GM21717 (cell line): ENCODE measurements around the gene PITPNM1.
"Not testable (repeated sequence)": the region's sequence is repeated elsewhere in the genome, so short reads cannot be mapped to it uniquely, and the experiment has no call there.

Experiments
- ATAC-seq: cut with Tn5 transposase; IDR thresholded peaks from one replicate; pipeline ENCODE4 v1.9.1; 2021; ENCODE audit warnings: mild to moderate bottlenecking, moderate library complexity; ENCODE audit not compliant: unreplicated experiment

The PITPNM1 gene

DNA sequence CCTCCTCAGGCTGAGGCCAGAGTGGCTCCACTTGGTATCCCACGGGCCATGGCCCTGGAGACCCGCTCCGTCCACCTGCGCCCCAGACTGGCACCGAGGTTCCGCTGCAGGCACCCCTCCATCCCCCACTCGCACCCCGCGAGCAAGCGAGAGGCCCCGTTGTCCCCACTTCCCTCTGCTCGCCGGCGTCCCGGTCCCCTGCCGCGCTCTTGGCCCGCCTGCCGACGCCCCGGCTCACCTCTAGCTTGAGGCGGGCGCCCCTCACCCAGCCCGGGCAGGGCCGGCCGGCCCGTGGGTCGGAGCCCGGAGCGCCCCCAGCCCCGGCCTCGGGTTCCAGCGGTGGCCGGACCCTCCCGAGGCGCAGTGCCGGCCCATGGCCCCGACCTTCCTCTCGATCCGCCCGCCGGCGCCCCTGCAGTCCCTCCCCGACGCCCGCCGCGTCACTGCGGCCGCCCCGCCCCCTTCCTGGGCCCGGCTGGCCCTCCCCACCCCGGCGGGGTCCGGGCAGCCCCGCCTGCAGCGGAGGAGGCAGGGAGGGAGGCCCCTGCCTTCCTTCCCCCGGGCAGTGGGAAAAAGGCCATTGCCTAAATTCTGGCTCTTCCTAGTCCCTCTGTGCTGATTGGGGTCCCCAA lies at the start of gene PITPNM1:
Gene PITPNM1 (minus strand): TSS at position 414 of the 632 bp plus-strand sequence. CDS start 1,183 bp downstream, outside the sequence.
- no peak for ATAC-seq

DNA sequence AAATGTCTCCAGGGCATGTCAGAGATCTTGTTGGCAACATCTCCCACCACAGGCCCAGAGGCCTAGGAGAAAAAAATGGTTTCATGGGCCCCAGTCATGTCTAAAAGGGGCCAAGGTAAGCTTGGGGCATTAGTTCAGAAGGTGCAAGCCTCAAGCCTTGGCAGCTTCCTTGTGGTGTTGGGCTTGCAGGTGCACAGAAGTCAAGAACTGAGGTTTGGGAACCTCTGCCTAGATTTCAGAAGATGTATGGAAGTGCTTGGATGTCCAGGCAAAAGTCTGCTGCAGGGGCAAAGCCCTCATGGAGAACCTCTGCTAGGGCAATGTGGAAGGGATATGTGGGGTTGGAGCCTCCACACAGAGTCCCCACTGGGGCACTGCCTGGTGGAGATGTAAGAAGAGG lies 46.5 kb upstream of the PITPNM1 start:
- not testable (repeated sequence) for ATAC-seq

DNA sequence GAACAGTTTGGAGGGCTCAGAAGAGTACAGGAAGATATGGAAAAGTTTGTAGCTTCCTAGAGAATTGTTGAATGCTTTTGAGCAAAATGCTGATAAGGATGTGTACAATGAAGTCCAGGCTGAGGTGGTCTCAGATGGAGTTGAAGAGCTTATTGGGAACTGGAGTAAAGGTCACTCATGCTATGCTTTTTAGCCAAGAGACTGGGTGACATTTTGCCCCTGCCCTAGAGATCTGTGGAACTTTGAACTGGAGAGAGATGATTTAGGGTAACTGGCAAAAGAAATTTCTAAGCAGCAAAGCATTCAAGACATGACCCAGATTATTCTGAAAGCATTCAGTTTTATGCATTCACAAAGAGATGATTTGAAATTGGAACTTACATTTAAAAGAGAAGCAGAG lies 46.0 kb upstream of the PITPNM1 start:
- ATAC-seq: no peak

DNA sequence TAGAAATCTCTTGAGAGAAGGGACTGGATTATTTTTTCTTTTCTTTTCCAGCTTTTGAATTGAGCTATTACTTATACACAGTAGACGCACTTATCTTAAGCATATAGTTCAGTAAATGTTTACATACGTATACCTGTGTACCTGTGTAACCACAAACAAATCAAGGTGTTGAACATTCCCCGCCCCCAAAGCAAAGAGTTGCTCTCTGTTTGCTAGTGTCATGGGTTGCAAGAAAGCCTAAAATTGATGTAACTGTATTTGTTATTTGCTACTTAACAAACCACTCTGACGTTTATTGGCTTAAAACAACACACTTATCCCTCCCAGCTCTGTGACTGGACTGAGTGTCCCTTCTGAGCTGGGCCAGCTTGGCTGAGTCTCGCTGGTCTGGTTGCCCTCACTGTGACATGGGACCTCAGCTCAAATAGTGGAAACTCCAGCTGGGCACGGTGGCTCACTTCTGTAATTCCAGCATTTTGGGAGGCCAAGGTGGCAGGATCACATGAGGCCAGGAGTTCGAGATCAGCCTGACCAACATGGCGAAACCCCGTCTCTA lies 43.5 kb upstream of the PITPNM1 start:
- no peak for ATAC-seq

DNA sequence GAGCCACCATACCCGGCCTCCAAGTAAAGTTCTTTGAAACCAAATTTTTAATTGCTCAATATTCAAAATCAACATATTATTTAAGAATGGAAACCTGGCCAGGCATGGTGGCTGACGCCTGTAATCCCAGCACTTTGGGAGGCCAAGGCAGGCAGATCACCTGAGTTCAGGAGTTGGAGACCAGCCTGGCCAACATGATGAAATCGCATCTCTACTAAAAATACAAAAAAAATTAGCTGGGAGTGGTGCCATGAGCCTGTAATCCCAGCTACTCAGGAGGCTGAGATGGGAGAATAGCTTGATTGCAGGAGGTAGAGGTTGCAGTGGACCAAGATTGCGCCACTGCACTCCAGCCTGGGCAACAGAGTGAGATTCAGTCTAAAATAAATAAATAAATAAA lies 42.9 kb upstream of the PITPNM1 start:
- not testable (repeated sequence) for ATAC-seq

DNA sequence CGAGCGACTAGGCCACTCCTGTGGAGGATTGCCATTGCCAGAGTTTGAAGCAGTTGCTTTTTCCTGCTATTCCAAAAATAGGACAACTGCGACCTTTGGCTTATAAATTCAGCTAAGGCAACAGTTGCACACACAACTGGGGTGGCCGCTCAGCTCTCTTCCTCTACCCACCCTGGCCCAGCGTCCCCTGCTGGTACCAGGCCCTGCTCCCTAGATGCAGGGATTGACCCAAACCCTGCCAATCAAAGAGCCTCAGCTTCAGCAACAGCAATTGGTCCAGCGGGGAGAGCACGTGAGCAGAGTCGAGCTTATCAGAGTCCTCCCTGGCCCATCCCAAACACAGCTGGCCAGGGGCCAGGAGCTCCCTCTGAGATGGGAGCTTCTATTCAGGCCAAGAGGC lies 40.1 kb upstream of the PITPNM1 start:
- no peak for ATAC-seq

DNA sequence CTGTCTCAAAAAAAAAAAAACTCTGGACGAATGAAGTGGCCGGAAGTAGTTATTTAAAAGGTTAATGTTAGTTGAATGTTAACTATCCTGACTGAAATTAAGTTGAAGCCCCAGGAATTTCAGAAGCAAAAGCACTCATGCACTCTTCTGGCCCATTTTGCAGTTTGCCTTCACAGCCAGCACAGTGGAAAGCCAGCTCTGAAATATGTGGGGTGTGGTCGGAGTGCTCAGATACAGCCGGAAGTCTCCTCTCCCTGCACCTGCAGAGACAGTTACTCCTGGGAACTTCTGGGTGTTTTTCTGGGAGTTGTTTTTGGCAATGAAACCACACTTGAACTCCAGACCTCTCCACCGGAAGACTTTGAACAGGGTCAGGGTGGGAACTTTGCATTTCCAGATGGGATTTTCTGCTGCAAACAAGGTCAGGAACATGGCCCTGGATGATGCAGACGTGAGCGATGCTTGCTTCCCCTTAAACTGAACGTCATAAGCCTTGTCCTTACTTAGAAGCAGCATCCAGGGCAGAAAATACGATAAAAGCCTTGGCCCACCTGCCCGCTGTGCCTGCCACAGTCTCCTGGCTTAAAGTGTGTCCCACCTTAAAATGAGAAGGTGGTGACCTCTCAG lies 39.6 kb upstream of the PITPNM1 start:
- ATAC-seq: no peak

DNA sequence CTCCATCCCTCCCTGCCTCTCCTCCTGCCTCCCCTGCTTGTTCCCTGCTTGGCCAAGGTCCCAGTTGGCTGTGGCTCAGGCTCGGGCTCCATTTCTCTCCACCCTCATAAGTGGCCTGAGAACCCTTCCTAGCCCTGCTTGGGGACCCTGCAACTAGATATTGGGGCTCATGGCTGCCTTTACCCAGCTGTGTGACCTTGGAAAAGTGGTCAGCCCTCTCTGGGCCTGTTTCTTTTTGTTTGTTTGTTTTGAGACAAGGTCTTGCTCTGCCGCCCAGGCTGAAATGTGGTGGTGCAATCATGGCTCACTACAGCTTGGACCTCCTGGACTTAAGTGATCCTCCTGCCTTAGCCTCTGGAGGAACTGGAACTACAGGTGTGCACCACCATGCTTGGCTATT lies 38.4 kb upstream of the PITPNM1 start:
- ATAC-seq: no peak

DNA sequence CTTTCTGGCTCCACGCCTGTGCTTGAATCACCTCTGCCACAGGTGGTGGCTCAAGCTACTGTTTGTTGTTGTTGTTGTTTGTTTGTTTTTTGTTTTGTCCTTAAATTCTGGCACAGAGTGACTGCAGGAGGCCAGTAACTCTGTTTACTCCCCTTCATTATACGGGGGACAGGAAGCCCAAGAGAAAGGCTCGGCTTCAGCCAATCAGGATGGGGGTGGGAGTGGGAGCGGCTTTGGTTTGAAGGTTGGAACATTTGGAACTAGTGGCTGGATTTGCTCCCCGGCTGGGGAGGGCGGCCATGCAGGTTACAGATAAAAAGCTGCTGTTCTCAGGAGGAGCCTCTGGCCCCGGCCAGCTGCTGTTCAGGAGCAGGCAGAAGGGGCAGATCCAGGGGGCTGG lies 37.8 kb upstream of the PITPNM1 start:
- no peak for ATAC-seq

DNA sequence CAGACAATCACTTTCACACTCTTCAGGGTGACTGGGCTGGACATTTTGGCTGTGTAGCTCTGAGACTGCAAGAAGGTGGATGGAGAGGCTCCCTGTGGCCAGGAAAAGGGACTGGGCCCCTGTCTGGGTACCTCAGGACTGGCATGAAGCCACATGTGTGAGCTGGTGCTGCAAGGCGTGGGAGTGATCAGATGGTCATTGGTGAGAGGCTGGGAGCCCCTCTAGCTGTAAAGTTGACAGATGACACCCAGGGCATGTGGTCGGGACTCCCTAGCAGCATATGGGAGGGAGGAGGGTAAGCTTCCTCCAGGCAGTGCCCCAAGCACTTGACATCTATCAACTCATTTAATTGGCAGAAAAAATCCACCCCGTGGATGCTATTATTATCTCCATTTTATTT lies 37.0 kb upstream of the PITPNM1 start:
- no peak for ATAC-seq

DNA sequence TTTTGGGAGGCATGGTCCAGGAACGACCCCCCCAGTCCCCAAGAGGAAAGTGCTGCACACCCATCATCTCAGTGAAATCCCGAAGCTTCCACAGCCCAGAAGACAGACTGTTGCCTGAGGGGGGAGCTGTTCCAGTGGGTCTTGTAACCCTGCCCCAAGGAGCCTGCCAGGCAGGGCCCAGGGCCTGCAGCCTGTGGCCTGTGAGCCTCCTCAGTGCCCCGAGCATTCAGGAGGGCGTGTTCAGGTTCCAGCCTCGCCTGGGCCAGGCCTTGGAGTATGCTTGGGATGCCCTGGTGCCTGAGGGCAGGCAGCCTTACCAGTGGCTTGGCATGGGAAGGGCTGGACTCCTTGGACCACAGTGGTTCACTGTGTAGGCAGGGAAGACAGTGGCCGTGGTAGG lies 36.0 kb upstream of the PITPNM1 start:
- ATAC-seq: no peak

DNA sequence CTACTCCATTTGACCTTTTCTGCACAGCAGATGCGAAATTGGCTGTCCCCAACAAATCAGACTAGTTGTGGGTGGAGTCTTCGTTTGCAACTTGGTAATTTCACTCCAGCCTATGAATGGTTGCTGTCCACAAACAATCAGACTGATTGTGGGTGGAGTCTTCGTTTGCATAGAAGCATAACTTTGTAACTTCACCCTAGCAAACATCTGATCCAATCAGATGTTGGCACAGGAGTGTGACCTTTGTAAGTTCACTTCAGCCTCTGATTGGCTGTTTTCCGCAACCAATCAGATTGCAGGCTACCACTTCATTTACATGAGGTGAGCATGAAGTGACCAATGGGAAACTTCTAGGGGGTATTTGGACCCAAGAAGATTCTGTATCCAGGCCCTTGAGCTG lies 34.4 kb upstream of the PITPNM1 start:
- ATAC-seq: no peak

DNA sequence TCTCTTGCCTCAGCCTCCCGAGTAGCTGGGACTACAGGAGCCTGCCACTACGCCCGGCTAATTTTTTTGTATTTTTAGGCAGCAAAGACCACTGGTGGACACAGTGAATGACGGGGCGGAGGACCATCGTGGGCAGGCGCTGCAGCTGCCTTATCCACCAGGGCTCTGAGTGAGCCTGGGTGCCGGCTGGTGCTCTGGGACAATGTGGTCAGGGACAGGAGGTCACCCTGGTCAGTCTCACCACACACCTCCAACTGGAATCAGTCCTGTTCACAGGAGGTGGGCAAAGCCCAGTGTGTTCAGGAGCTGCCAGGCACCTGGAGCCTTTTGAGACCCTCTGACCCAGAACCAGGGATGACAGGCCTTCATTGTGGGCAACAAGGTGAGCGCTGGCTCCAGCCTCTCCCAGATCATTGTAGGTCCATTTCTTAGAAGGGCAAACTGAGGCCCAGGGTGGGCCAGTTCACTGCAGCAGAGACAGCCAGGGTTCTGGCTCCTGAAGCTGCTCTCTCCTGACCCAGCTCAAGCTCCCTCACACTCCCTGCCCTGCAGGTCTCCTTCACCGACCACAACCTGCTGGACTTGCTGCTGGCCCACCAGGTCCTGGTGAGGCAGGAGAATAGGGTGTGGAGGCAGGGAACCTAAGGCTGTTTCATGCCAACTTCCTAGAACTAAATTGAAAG lies 33.8 kb upstream of the PITPNM1 start:
- no peak for ATAC-seq

DNA sequence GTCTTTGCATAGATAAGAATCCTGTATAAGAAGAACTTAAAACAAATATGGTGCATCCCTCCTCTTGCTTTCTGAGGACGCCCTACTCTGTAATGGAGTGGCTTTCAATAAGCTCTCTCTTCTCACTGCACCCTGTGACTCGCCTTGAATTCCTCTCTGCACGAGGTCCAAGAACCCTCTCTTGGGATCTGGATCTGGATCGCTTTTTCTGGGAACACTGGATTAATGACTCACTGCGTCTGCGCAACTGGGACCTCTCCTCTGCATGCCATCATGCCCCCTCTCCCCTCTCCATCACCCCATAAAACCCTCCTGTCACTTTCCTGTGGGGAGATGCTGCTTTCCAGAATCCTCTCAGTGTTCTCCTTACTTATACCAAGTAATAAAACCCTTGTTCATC lies 33.1 kb upstream of the PITPNM1 start:
- ATAC-seq: no peak

DNA sequence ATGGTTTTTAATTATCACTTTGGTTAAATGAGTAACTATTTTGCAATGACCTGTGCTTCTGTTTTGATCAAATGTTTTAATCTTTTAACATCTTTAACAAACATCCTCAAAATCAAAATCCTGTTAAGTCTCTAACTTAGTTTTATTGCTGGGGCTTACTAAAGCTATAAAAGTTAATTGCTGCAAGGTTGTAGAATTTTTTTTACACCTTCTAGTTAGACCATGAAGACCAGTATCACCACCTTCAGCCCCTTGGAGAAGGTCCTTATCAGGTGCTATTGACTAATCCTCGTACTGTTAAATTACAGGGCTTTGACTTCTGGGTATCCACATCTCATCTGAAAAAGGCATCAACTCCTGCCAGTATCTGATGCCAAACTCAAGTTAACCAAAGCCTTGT lies 30.4 kb upstream of the PITPNM1 start:
- ATAC-seq: no peak

DNA sequence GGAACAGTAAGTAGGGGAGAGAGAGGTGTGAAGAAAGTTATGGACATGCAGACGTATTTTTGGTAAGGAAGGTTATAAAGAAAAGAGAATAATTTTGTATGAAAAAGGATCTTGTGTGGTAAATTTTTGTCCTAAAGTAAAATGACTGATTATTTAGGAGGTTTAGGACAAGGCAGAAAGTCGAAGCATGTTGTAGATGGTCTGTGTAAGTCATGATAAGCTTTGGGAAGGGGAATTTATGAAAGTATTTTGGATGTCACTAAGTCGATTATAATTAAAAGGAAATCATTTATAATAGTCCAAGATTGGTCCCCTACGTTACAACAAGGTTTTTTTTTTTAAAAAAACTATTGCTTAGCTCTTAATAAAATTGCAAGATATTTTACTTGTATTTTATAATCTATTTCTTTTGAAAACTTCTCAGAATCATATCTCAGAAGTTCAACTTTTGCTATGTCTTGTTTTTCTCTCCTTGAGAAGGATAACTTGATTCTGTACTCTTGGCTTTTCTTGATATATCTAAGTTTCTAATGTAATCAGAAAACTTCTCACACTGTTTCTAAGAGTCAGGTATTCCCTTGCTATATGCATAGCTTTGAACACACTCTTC lies 29.0 kb upstream of the PITPNM1 start:
- no peak for ATAC-seq

DNA sequence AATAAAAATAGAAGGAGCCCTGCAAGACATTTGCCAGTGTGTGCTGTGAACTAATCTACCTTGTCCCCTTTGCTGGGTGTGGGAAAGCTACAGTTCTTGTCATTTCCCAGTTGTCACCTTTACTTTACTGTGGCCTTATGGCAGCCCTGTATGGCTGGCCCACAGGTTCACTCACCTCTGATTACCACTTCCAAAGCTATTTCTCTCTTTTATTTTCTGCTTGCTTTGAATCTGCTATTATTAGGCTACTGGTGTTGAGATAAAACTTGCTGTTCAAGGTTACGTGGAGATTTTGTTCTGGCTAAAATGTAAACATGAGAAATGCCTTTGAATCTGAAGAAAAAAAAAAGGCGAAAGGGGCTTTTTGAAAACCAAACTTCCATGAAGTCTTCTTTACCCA lies 27.7 kb upstream of the PITPNM1 start:
- ATAC-seq: no peak

DNA sequence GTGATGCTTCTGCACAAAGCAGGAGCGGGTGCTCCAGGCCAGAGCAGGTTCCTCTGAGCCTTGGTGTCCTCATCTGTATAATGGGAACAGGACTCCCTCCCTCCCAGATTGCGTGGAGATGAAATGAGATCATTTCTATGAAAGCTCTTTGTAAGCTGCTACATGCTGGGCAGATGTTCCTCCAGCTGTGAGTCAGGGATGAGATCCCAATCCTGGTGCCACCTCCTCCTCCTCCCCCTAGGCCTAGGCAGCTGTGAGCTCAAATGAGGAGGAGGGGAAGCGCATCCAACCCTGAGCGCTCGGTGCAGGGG lies 25.1 kb upstream of the PITPNM1 start:
- no peak for ATAC-seq

DNA sequence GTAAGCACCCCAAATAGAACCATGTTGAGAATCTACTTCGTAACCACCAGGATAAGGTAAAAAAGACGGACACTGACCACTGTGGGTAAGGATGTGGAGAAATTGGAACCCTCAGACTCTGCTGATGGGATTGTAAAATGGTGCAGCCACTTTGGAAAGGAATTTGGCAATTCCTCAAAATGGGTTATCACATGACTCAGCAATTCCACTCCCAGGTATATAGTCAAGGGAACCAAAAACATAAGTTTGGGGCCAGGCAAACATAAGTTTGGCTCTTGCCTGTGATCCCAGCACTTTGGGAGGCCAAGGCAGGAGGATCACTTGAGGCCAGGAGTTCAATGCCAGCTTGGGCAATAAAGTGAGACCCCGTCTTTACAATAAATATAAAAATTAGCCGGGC lies 23.2 kb upstream of the PITPNM1 start:
- no peak for ATAC-seq

DNA sequence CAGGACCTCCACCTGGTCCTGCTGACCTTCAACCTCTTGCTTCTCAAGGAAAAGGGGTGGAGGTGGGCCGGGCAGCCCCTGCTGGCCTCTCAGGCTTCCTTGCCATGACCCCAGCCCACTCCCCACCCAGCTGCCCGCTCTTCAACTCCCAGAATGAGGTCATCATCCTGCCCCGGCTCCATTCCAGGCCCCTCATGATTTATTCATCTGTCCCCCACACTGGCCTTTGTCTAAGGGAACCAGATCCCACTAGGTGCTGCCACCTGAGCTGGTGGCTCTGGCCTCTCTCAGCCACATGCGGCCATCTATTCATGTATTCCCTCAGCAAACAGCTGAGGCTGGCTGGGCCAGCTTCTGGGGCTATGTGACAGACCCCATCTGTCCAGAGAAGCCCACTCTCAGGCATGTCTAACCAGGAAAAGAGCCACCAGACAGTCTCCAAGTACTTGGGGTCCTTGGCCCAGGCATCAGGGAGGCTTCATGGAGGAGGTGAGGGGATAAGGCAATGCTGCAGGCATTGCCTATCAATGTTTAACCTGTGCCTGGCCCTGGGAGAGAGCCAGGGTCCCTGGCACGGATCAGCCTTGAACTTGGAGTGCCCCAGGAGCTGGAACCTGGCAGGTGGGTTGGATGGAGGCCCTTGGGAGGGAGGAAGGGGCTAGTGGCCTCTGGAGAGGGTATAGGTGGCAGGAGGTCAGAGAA lies 20.3 kb upstream of the PITPNM1 start:
- ATAC-seq: no peak

DNA sequence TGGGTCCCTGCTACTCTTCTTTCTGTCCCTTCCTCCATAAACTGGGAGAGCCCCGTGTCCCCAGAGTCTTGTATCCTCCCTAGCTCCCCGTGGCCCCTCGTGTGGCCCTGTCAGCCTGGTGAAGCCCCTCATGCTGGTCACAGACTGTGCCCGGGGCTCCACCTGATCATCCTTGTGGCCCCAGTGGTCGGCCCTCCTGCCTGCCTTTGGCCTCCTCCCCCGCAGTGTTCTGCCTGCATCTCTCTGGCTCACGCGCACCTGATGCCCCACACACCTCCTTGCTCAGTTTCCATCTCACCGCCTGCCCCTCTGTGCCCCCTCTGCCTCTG lies 19.3 kb upstream of the PITPNM1 start:
- no peak for ATAC-seq
